ENCODE data around the gene SLC44A2. TPM values are rescaled to one million over a fixed set of nuclear protein-coding genes. Genes with fewer than 3 reads are reported as not detected.

The SLC44A2 gene
- total and polyA plus RNA-seq, 2 of the 8 experiments (the other 6 are each of a cell fraction or from before 2014, with no cell fraction given) = 105 to 120 TPM

DNA sequence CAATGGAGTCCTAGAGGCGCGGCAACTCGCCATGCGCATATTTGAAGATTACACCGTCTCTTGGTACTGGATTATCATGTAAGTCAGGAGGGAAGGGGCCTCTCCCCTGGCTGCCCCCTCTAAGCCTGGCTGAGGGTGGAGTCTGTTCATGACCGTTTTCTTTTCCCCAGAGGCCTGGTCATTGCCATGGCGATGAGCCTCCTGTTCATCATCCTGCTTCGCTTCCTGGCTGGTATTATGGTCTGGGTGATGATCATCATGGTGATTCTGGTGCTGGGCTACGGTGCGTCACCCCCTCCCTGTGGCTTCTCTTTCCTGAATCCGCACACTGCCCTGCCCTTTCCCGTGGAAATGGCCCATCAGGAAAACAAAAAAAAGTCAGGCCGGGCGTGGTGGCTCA, 6.5 kb downstream of the SLC44A2 start:
- no peak overlapping the region for H3K4me3 ChIP-seq (ENCODE audit: extremely low read depth in 1 of 4, insufficient read depth in 2 of 4, low read depth in 3 of 4, low read length in 4 of 4)
- no peak for DNase-seq (ENCODE audit: low read depth in 1 of 2, low spot score in 2 of 2)
- no peak overlapping the region for H3K27ac ChIP-seq (ENCODE audit: low read depth, low read length)
- no peak overlapping the region for H2BK20ac ChIP-seq (ENCODE audit: low read length)
- no peak overlapping the region for H3K4ac ChIP-seq (replicated peaks; ENCODE audit: insufficient read length, low read depth, low read length)
- FAIRE-seq = no peak
- no peaks in the 10 kb centered on the region for H3K9me3 ChIP-seq (ENCODE audit: insufficient read depth in 2 of 2, low read depth in 1 of 2, low read length in 1 of 2)
- CTCF ChIA-PET (ENCODE audit: partially characterized antibody) = no interaction called here
- no peak overlapping the region for H2BK15ac ChIP-seq (ENCODE audit: low read length)
- H3K23ac ChIP-seq (ENCODE audit: insufficient read length) = no peak overlapping the region
- no peak overlapping the region for H4K91ac ChIP-seq (replicated peaks; ENCODE audit: insufficient read length, low read length)
- POLR2A ChIA-PET (ENCODE audit: partially characterized antibody) = interaction anchor here (0.7 kb wide), 1 partner anchor 71 kb away, joined by 4 read pairs; no protein-coding TSS in a partner anchor
- H4K8ac ChIP-seq (ENCODE audit: extremely low read depth, insufficient read depth, low read length) = no peak overlapping the region
- H3K27me3 ChIP-seq (replicated peaks in 1 of 4; ENCODE audit: control insufficient read depth in 3 of 4, extremely low read depth in 1 of 4, insufficient read depth in 3 of 4, low read length in 3 of 4) = no peaks in the 10 kb centered on the region
- no peak overlapping the region for H3K9ac ChIP-seq (replicated peaks in 1 of 4; ENCODE audit: extremely low read depth in 1 of 4, low read depth in 3 of 4, low read length in 3 of 4)
- H3K36me3 ChIP-seq (ENCODE audit: control insufficient read depth in 2 of 4, insufficient read depth in 4 of 4, low read length in 3 of 4) = peaks cover 27 to 78% (median 53%) of the 10 kb centered on the region in 4 experiments
- no peak overlapping the region for H3K56ac ChIP-seq (replicated peaks; ENCODE audit: insufficient read length, low read depth, low read length)
- H4K20me1 ChIP-seq (replicated peaks in 1 of 2; ENCODE audit: control insufficient read depth in 1 of 2, insufficient read depth in 2 of 2, low read length in 2 of 2) = peaks cover 0 to 2% of the 10 kb centered on the region in 2 experiments
- no peaks in the 10 kb centered on the region for H3K79me1 ChIP-seq (ENCODE audit: low read depth, low read length)
- 96% methylated on average over 14 of the region's 14 CpGs; no CpG with 5 or more reads in 1 of the 2 experiments for WGBS, 2 experiments (ENCODE audit: extremely low coverage in 1 of 2, insufficient coverage in 1 of 2, insufficient read length in 1 of 2, insufficient replicate concordance in 2 of 2, low coverage in 1 of 2, low lambda C conversion rate in 2 of 2, missing lambda C conversion rate in 1 of 2)
- no peaks in the 10 kb centered on the region; a peak in 1 of 7 replicates for H3K4me1 ChIP-seq (replicated peaks in 1 of 4; ENCODE audit: control insufficient read depth in 3 of 4, insufficient read depth in 4 of 4, low read length in 3 of 4)
- H2AFZ ChIP-seq (ENCODE audit: low read length) = no peak overlapping the region
- H2BK5ac ChIP-seq (ENCODE audit: low read depth, low read length) = no peak overlapping the region
- no peak overlapping the region for H3K4me2 ChIP-seq (ENCODE audit: insufficient read depth in 1 of 2, low read depth in 2 of 2, low read length in 2 of 2)
- H3K18ac ChIP-seq (ENCODE audit: extremely low read depth, low read length) = no peak overlapping the region
- H2AK5ac ChIP-seq (ENCODE audit: low read depth, low read length) = no peak overlapping the region
- H2BK12ac ChIP-seq (ENCODE audit: low read depth, low read length) = no peak overlapping the region
- H3K14ac ChIP-seq (ENCODE audit: insufficient read length) = no peak overlapping the region
- no peaks in the 10 kb centered on the region for H3K23me2 ChIP-seq (ENCODE audit: low read depth, low read length)
- H2BK120ac ChIP-seq (replicated peaks; ENCODE audit: low read depth, low read length) = no peak overlapping the region
- H3K79me2 ChIP-seq (ENCODE audit: control insufficient read depth in 1 of 2, insufficient read depth in 2 of 2, low read length in 2 of 2) = no peaks in the 10 kb centered on the region; a peak in 1 of 4 replicates
- H4K5ac ChIP-seq (ENCODE audit: insufficient read length, low read depth, low read length) = no peak overlapping the region
- TF ChIP-seq SP2 (IDR thresholded peaks at IDR 0.05; ENCODE audit: low read length) = no peak
- no peak for TF ChIP-seq POLR2A (IDR thresholded peaks at IDR 0.05; ENCODE audit: control extremely low read depth in 1 of 2, low read depth in 2 of 2, low read length in 2 of 2)
- no peak for TF ChIP-seq TAF1 (IDR thresholded peaks at IDR 0.05; ENCODE audit: low read depth, low read length)
- TF ChIP-seq POU5F1 (IDR thresholded peaks at IDR 0.05; ENCODE audit: low read depth, low read length) = no peak
- no peak for TF ChIP-seq USF2 (IDR thresholded peaks at IDR 0.05; ENCODE audit: low read length)
- no peak for TF ChIP-seq JUND (IDR thresholded peaks at IDR 0.05; ENCODE audit: low read length)
- TF ChIP-seq CTBP2 (IDR thresholded peaks at IDR 0.05; ENCODE audit: borderline replicate concordance, insufficient read depth, insufficient read length, low read length) = no peak
- TF ChIP-seq SRF (IDR thresholded peaks at IDR 0.05; ENCODE audit: low read depth, low read length) = no peak
- TF ChIP-seq, protein P1, sequence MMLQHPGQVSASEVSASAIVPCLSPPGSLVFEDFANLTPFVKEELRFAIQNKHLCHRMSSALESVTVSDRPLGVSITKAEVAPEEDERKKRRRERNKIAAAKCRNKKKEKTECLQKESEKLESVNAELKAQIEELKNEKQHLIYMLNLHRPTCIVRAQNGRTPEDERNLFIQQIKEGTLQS (IDR thresholded peaks at IDR 0.05; ENCODE audit: insufficient read depth, low read depth, low read length) = no peak
- no peak for TF ChIP-seq NRF1 (IDR thresholded peaks at IDR 0.05; ENCODE audit: low read depth, low read length)
- TF ChIP-seq MAFK (IDR thresholded peaks at IDR 0.05; ENCODE audit: low read depth, low read length) = no peak
- no peak for TF ChIP-seq ASH2L (IDR thresholded peaks at IDR 0.05; ENCODE audit: low read length)
- no peak for TF ChIP-seq EP300 (IDR thresholded peaks at IDR 0.05; ENCODE audit: borderline replicate concordance in 1 of 2, low read depth in 2 of 2, low read length in 2 of 2)
- no peak for TF ChIP-seq TEAD4 (IDR thresholded peaks at IDR 0.05; ENCODE audit: low read depth, low read length)

Measured in H1 (cell line).